ENCODE data around the gene ADCYAP1R1. TPM values are rescaled to one million over a fixed set of nuclear protein-coding genes. Genes with fewer than 3 reads are reported as not detected.

The ADCYAP1R1 gene
- total RNA-seq, 1 experiment from 2014 or later: not detected

- H3K9me3 ChIP-seq (ENCODE audit: insufficient read depth, low read depth): no peaks in the 10 kb centered on the region
- no peak overlapping the region for H3K4me2 ChIP-seq
- H3K36me3 ChIP-seq (ENCODE audit: low read depth): no peaks in the 10 kb centered on the region
- intact Hi-C loops (cut with micrococcal nuclease; ENCODE audit: unreplicated experiment): no loop called here
- TF ChIP-seq CTCF (conservative IDR thresholded peaks at IDR 0.05): no peak
- no peak for TF ChIP-seq EZH2 (IDR thresholded peaks at IDR 0.05; ENCODE audit: low read depth)
- no peaks in the 10 kb centered on the region for H4K20me1 ChIP-seq (ENCODE audit: insufficient read depth)
- H3K4me3 ChIP-seq: no peak overlapping the region
- no TSS peak for BruUV-seq (replicated peaks)
- DNase-seq: no peak
- POLR2A ChIA-PET (ENCODE audit: unreplicated experiment): no interaction called here
- H2AFZ ChIP-seq: no peak overlapping the region
- no peaks in the 10 kb centered on the region for H3K79me2 ChIP-seq (ENCODE audit: low read depth)
- H3K27me3 ChIP-seq (ENCODE audit: insufficient read depth, low read depth): peaks cover 100% of the 10 kb centered on the region
- CTCF ChIA-PET: no interaction called here
- H3K27ac ChIP-seq: no peak overlapping the region
- H3K9me2 ChIP-seq (ENCODE audit: insufficient read depth): no peaks in the 10 kb centered on the region
- H3K4me1 ChIP-seq (replicated peaks; ENCODE audit: insufficient read depth): no peaks in the 10 kb centered on the region
- H3F3A ChIP-seq (ENCODE audit: insufficient read depth, low read depth): no peaks in the 10 kb centered on the region
These were observed 9.0 kb upstream of the ADCYAP1R1 start for GRCh38 chr7:31043051-31043471.

GRCh38 chr7:31044529-31044928, 7.6 kb upstream of the ADCYAP1R1 start:
- no peaks in the 10 kb centered on the region for H3F3A ChIP-seq (ENCODE audit: insufficient read depth, low read depth)
- ChIA-PET CTCF (no interaction called here), POLR2A (ENCODE audit: unreplicated experiment) (no interaction called here)
- H2AFZ ChIP-seq: no peak overlapping the region
- DNase-seq: no peak
- no peak overlapping the region for H3K4me2 ChIP-seq
- H3K27ac ChIP-seq: no peak overlapping the region
- no peaks in the 10 kb centered on the region for H3K36me3 ChIP-seq (ENCODE audit: low read depth)
- intact Hi-C loops (cut with micrococcal nuclease; ENCODE audit: unreplicated experiment): no loop called here
- no peaks in the 10 kb centered on the region for H3K9me3 ChIP-seq (ENCODE audit: insufficient read depth, low read depth)
- TF ChIP-seq EZH2 (IDR thresholded peaks at IDR 0.05; ENCODE audit: low read depth): no peak
- no peak for TF ChIP-seq CTCF (conservative IDR thresholded peaks at IDR 0.05)
- no peaks in the 10 kb centered on the region for H3K4me1 ChIP-seq (replicated peaks; ENCODE audit: insufficient read depth)
- H3K9me2 ChIP-seq (ENCODE audit: insufficient read depth): no peaks in the 10 kb centered on the region
- no peaks in the 10 kb centered on the region for H4K20me1 ChIP-seq (ENCODE audit: insufficient read depth)
- H3K27me3 ChIP-seq (ENCODE audit: insufficient read depth, low read depth): peaks cover 100% of the 10 kb centered on the region
- BruUV-seq (replicated peaks): no TSS peak
- H3K79me2 ChIP-seq (ENCODE audit: low read depth): no peaks in the 10 kb centered on the region
- H3K4me3 ChIP-seq: no peak overlapping the region

- Histone ChIP-seq H3K4me2 (no peak overlapping the region), H2AFZ (no peak overlapping the region), H3F3A (ENCODE audit: insufficient read depth, low read depth) (no peaks in the 10 kb centered on the region), H3K9me3 (ENCODE audit: insufficient read depth, low read depth) (no peaks in the 10 kb centered on the region), H4K20me1 (ENCODE audit: insufficient read depth) (no peaks in the 10 kb centered on the region), H3K27ac (no peak overlapping the region), H3K4me3 (no peak overlapping the region), H3K4me1 (replicated peaks; ENCODE audit: insufficient read depth) (no peaks in the 10 kb centered on the region), H3K79me2 (ENCODE audit: low read depth) (no peaks in the 10 kb centered on the region), H3K27me3 (ENCODE audit: insufficient read depth, low read depth) (peaks cover 100% of the 10 kb centered on the region), H3K9me2 (ENCODE audit: insufficient read depth) (no peaks in the 10 kb centered on the region), H3K36me3 (ENCODE audit: low read depth) (no peaks in the 10 kb centered on the region)
- TF ChIP-seq EZH2 (IDR thresholded peaks at IDR 0.05; ENCODE audit: low read depth): no peak
- no peak for TF ChIP-seq CTCF (conservative IDR thresholded peaks at IDR 0.05)
- POLR2A ChIA-PET (ENCODE audit: unreplicated experiment): no interaction called here
- no peak for DNase-seq
- BruUV-seq (replicated peaks): no TSS peak
- intact Hi-C loops (cut with micrococcal nuclease; ENCODE audit: unreplicated experiment): no loop called here
- CTCF ChIA-PET: no interaction called here
These were observed 5.4 kb upstream of the ADCYAP1R1 start for GRCh38 chr7:31046723-31047122.

All from PC-9 (cell line).